Measurements from ENCODE around the gene KRT36.

DNA sequence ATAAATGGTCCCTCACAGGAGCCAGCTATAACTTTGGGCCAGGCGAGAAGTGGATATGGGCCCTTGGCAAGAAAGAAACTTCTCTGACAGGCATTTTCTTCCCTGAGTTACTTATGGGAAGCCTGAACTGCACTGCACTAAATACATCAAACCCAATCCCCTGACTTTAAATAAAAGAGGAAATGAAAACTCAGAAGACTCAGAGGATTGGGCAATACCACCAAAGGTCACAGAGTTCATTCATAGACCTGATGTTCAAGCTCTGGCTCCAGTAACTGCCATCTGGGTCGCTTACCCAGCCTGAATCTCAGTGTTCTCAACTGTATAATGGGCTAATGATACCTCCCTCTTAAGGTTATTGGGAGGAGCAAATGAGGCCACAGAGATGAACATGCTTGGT is 9.6 kb downstream of the KRT36 start:
- TF ChIP-seq, protein P1, sequence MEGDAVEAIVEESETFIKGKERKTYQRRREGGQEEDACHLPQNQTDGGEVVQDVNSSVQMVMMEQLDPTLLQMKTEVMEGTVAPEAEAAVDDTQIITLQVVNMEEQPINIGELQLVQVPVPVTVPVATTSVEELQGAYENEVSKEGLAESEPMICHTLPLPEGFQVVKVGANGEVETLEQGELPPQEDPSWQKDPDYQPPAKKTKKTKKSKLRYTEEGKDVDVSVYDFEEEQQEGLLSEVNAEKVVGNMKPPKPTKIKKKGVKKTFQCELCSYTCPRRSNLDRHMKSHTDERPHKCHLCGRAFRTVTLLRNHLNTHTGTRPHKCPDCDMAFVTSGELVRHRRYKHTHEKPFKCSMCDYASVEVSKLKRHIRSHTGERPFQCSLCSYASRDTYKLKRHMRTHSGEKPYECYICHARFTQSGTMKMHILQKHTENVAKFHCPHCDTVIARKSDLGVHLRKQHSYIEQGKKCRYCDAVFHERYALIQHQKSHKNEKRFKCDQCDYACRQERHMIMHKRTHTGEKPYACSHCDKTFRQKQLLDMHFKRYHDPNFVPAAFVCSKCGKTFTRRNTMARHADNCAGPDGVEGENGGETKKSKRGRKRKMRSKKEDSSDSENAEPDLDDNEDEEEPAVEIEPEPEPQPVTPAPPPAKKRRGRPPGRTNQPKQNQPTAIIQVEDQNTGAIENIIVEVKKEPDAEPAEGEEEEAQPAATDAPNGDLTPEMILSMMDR (conservative IDR thresholded peaks at IDR 0.05; ENCODE audit: low read length), result no peak
- TF ChIP-seq EZH2phosphoT487 (IDR thresholded peaks at IDR 0.05; ENCODE audit: borderline replicate concordance), result no peak

Data from Loucy (cell line).